ENCODE measurements around the gene SYNPO2.

SYNPO2 gene

GRCh38 chr4:118936406-118936805 is 47.8 kb downstream of the SYNPO2 start:
- DNase-seq = no peak

DNA sequence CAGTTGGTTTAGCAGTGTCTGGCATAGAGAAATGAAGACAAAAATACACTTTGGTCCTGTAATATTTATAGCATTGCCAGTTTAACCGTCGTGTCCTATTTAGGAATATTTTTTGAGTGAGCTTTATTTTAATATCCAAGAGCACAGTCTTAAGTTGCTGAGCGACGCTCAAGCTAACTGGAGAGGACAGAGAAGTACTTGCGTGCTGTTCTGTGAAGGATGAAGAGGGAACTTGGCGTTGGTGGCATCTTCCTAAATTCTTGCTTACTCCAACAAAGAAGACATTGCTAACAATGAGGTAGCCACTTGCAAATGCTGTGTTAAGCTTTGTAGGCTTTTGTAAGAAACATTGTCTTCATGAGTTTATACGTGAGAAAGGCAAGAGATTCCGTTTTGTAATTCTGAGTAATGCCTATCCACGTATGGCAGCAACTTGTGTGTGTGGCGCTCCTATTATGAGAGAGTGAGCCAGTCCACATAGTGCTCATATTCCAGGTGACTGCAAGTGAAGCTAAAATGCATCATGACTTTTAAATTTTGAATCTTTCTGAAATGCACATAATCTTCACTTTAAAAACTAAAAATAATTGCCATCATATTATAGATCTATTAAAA is 50.6 kb downstream of the SYNPO2 start:
- no peak for DNase-seq

GRCh38 chr4:118941149-118941548 is 52.5 kb downstream of the SYNPO2 start:
- peak; percentile 39 for DNase-seq

DNA sequence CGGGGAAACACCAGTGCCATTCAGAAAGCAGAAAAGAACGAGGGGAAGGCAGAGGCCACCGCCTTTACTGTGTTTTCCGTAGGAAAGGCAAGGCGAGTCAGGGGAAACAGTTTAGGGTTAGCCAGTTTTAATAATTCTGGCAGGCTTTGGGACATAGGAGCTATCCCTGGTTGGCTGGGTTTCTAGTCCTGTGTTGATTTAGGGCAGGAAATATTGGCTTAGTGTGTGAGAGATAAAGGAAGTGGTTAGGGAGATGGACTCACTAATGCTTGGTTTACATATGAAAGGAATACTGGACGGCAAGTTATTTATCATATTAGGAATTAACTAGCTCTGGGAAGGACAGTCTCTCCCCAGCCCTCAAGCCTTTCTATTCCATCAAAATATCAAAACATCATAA is 53.1 kb downstream of the SYNPO2 start:
- peak; percentile 49 for DNase-seq

GRCh38 chr4:118942465-118942864 is 53.8 kb downstream of the SYNPO2 start:
- peak; percentile 29 for DNase-seq

DNA sequence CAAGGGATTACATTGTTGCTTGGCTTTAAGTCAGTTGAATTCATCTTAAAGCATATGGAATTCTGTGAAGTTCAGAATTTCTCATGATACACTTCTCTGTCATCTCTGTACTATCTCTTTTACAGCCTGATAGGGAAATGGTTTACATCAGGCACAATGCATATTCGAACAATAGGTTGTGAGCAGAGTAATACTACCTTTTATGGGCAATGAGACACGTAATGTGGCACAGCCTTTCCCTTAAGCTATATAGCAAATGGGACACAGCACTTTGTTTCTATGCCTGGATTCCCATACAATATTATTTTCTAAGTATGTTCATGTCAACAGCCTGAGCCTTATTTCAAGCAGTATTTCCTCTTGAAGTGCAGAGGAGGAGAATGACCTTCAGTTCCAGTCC is 58.4 kb downstream of the SYNPO2 start:
- DNase-seq = no peak

- DNase-seq = no peak
Measured at GRCh38 chr4:118948545-118949144, 60.0 kb downstream of the SYNPO2 start.

DNA sequence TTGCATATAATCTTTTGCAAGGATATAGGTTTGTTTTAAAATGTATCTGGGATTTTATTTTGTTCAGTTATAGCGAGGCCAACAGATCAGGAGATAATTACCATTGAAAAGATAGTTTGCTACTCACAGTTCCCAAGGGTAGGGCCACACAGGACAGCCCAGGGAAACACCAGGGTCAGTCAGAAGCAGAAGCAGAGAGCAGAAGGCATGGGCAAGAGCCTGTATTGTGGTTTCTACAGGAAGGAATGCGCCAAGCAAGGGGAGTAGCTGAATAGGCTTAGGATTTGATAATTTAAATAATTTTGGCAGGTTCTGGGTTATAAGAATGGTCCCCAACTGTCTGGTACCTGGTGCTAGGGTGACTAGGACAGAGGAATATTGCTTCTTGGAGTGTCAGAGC is 61.6 kb downstream of the SYNPO2 start:
- no peak for DNase-seq

- DNase-seq = no peak
Measured at GRCh38 chr4:118950929-118951570, 62.4 kb downstream of the SYNPO2 start.

DNA sequence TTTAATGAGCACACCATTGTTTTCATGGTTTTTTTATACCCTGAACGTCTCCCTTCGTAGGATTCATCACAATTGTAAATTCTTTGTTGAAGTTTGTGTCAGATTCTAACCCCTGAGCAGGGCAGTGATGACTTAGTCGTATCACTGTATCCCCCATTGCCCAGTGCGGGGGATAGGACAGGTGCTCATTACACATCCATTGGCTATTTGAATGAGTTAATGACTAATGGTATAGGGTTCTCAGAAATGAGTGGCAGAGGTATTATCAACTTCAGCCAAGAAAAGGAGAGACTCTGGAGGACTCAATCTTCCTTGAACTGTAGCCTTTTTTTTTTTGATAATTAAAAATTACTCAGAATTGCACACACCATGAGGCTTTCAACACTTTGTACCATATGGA is 64.6 kb downstream of the SYNPO2 start:
- DNase-seq = no peak

DNA sequence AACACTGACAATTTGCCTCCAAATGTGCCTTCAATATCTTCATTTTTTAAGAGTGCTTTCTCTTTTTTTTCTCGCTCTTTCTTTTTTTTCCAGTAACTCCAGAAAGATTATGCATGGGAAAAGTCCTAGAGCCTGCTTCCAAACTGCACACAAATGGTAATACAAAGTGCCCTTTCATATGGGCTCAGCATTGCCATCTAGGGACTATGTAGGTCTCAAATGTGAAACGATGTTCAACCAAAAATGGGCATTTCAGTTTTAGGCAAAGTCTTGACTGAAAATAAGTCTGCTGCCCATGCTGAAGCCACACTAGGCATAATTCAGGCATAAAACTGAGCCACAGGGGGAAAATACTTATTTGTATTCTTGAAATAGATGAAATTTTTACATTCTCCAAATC is 65.6 kb downstream of the SYNPO2 start:
- DNase-seq = no peak

DNA sequence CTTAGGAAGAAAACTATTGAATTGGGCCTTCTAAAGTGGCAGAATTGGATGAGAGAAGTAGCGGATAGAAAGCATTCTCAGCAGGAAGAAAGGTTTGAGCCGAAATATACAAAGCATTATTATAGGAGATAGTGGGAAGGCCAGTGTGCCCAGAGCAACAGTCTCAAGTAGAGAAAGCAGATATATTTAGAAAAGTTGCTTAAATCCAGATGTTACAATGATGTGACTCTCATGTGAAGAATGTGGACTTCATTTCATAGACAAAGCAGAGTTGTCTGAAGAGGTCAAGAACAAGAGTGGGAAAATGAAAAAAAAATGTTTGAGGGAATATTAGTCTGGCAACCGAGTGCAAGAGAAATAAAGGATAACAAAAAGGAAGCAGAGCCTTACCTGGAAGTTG is 66.9 kb downstream of the SYNPO2 start:
- DNase-seq = no peak

DNA sequence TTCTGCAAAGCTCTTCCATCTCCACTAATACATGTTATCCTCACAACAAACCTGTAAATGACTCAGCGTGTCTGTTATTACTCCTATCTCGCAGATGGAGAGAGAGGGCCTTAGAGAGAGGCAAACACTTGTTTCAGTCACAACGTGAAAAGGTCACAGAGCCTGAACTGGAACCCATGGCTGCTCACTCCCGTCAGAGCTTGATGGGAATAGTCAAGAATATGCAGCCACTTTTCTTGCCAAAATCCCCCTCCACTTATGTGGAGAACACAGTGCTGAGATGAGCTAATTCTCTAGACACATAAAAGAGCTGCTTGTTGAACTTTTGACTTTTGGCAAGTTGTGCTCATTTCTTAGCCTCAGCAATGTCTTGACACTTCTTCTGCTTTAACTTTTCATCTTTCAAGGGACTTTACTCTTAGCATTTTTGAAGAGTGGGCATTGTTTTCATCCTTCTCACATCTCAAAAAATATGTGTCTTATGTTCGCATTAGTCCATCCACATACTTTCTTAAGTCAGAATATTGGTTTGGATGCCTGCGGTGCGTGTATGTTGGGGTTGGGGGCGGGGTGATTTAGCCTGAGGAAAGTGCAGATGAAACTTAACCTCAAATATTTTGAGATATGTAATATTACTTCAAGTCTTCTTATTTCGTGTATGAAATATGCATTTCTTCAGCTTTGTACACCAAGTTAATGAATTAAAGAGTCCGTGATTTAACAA is 69.2 kb downstream of the SYNPO2 start:
- DNase-seq = no peak

DNA sequence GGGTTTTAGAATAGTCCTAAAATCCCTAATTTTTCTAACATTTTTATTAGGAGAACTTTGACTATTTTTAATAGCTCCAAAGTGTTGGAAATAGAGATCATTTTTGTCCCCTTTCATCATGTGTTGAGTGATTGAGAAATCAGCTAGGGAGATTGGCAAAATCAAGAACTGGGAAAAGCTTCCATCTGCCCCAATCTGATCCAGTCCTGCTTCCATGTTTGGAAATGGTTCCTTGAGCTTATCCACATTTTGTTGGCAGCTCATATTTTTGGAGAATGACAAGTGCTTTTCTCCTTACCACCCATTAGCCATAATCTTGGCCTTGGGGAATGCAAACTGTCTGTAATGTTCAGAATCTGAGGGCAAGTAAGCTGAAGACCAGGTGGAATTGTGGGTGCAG is 73.9 kb downstream of the SYNPO2 start:
- DNase-seq = no peak

GRCh38 chr4:118964891-118965411 is 76.3 kb downstream of the SYNPO2 start:
- DNase-seq = no peak

- DNase-seq = no peak
Measured at GRCh38 chr4:118967393-118967792, 78.7 kb downstream of the SYNPO2 start.

- DNase-seq = no peak
Measured at GRCh38 chr4:118968005-118968404, 79.4 kb downstream of the SYNPO2 start.

- no peak for DNase-seq
Measured at GRCh38 chr4:118968813-118969212, 80.2 kb downstream of the SYNPO2 start.

DNA sequence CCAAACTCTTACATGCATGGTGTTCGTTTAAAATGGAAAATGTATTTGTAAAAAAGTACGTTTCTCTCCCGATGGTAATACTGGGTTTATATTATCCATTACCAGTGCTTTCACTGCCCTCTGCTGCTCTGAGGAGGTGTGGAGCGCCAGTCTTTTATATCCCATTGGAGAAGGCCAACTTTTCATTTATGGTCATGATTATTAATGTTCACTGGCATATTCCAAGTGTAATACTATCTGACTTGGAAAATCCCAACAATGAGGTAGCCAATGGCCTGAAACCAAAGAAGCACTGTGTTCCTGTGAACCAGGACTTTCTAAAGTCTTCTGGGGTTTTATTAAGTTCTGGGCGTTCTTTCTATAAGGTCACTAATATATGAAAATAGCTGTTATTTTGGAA is 80.7 kb downstream of the SYNPO2 start:
- DNase-seq = peak; percentile 4

DNA sequence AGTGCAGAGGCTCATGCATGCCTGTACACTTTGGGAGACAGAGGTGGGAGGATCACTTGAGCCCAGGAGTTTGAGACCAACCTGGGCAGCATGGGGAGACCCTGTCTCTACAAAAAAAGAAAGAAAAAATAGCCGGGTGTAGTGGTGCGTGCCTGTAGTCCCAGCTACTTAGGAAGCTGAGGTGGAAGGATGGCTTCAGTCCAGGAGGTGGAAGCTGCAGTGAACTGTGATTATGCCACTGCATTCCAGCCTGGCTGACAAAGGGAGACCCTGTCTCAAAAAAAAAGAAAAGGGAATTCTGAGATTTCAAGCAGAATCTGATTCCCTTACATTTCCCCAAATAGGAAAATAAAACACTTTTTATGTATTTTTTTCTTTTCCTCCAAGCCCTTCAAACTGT is 83.5 kb downstream of the SYNPO2 start:
- no peak for DNase-seq

DNA sequence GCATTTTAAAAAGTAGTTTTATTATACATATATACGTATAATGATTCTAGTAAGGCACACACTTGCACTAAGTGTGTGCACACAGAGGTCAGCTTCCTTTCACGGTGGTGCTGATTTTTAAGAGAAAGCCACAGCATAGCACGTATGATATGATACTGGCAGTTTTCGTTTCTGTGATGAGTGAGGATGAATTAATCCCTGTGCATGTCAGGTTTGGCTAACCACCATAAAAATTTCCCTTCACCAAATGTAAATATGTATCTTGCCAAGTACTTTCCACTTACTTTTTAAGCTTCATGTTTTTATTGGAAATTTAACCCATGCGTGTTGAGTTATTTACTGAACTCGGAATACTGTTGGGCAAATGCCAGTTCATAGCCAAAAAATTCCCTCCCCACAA is 84.6 kb downstream of the SYNPO2 start:
- DNase-seq = no peak

GRCh38 chr4:118974758-118975157 is 86.1 kb downstream of the SYNPO2 start:
- DNase-seq = no peak

DNA sequence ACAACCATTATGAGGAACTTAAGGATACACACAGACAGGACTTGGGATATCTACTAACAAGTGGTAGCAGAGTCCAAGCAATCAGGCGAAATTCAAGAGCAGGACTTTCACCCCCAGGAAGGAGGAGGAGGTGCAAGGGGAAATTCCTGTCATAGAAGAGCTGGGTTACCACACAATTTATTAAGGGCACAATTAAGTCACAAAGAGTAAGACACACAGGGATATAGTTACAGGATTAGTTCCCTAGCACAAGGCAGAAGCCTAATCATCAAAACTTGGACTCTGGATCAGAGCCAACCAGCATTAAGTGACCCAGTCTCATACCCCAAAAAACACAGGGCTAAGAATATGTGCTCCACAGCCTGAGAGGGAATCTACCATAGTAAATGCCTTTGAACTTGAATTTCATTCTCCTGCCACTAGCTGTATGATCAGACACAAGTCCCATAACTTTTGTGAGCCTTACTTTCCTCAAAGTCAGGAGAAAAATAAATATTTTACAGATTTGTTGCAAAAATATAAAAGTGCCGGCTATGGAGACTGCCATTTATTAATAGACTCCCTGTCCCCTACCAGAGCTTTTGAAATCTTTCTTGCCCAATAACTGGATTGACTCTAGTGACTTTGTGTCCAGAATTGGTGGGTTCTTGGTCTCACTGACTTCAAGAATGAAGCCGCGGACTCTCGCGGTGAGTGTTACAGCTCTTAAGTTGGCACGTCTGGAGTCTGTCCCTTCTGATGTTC is 87.0 kb downstream of the SYNPO2 start:
- no peak for DNase-seq
